ENCODE data around the gene CD151.

- TF ChIP-seq SUZ12 (IDR thresholded peaks at IDR 0.05; ENCODE audit: extremely low read depth, insufficient read depth, insufficient read length) (no peak), YY1 (IDR thresholded peaks at IDR 0.05; ENCODE audit: insufficient read depth, insufficient read length) (no peak)
Observed at GRCh38 chr11:871472-871871, 38.7 kb downstream of the CD151 start.

All from NT2/D1 (cell line).